Right lung (tissue), 5 donors: ENCODE measurements around the gene E4F1. TPM values are rescaled to one million over a fixed set of nuclear protein-coding genes. Genes with fewer than 3 reads are reported as not detected.

Experiments used
- DNase-seq, 2 donors: peaks; one replicate each; pipeline ENCODE4 v3.0.0-alpha.2; 2013
- polyA plus RNA-seq, 5 donors: library from polyadenylated mRNA; unstranded; fragments of 120-200 nt; gene quantifications; one replicate each; pipeline versions ENCODE4 v1.2.1 to v1.2.3, GENCODE V29; 2013; ENCODE audit warnings: inconsistent platforms in 1 of 5, low replicate concordance in 1 of 5; ENCODE audit not compliant: insufficient read length in 5 of 5, insufficient read depth in 1 of 5

E4F1 gene
- polyA plus RNA-seq, 5 donors = 9.7 to 24.6 (median 15.3) TPM

GRCh38 chr16:2205104-2205966 is 18.1 kb upstream of the E4F1 start, which contains the start of gene MLST8:
Gene MLST8, plus strand, starts transcription at chr16:2205454. Its CDS starts 632 bp downstream, at chr16:2206086.
- peak; percentile 93 to 96 for DNase-seq

DNA sequence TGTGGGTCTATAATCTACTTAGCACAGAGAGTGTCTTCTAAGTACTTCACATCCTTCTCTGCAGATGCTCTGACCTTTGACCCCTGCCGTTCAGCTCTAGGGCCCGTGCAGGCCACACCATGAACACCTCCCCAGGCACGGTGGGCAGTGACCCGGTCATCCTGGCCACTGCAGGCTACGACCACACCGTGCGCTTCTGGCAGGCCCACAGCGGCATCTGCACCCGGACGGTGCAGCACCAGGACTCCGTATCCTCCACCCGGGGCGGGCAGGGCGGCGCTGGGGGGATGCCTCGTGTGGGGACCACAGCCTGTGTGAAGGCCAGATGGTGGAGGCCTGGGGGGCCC is 17.5 kb upstream of the E4F1 start:
- DNase-seq = no peak

GRCh38 chr16:2206420-2206779 is 17.0 kb upstream of the E4F1 start:
- DNase-seq = no peak

DNA sequence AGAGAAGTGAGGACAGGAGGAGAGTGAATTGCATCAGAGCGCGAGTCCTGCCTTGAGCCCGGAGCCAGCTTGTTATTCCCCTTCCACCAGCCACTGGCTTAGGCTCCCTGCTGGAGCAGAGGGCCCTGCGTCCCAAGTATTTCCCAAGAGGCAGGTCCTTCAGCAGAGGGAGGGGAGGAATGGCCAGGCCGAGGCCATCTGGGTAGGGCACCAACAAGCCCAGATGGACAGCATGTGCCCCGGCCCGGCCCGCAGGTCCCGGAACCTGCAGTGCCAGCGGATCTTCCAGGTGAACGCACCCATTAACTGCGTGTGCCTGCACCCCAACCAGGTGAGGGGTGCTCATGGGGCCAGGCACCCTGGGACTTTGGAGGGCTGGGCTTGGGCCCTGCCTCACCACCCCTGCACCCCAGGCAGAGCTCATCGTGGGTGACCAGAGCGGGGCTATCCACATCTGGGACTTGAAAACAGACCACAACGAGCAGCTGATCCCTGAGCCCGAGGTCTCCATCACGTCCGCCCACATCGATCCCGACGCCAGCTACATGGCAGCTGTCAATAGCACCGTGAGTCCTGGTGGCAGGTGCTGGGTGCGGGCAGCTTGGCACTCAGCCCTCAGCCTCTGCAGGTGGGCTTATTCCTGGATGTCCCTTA is 16.5 kb upstream of the E4F1 start:
- no peak for DNase-seq

DNA sequence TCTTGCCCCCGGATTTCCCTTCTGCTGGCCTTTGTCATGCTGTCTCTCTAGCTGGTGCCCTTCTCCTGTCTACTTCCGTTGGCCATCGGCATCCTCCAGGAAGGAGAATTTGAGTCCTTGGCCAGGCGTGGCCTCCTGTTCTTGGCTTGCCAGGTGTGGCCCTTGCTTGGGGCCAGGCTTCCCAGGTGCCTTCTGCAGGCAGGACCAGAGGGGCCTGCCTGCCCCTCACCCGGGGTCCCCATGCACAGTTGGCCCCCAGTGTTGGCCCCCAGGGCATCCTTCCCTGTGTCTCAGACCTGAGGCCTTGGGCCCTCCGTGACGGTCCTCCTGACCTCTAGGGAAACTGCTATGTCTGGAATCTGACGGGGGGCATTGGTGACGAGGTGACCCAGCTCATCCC is 15.5 kb upstream of the E4F1 start:
- no peak for DNase-seq

DNA sequence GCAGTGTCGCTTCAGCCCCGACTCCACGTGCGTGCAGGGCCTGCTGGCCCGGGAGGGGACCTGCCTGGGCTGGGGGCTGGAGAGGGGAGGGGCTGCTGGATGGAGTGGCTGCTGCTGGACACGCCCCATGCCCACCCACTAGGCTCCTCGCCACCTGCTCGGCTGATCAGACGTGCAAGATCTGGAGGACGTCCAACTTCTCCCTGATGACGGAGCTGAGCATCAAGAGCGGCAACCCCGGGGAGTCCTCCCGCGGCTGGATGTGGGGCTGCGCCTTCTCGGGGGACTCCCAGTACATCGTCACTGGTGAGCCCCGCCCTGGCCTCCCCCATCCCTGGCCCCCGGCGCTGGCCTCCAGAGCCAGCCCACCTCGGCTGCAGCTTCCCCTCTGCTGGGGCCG is 15.1 kb upstream of the E4F1 start:
- no peak for DNase-seq

- DNase-seq = no peak
These were observed 14.6 kb upstream of the E4F1 start for GRCh38 chr16:2208772-2209171.

DNA sequence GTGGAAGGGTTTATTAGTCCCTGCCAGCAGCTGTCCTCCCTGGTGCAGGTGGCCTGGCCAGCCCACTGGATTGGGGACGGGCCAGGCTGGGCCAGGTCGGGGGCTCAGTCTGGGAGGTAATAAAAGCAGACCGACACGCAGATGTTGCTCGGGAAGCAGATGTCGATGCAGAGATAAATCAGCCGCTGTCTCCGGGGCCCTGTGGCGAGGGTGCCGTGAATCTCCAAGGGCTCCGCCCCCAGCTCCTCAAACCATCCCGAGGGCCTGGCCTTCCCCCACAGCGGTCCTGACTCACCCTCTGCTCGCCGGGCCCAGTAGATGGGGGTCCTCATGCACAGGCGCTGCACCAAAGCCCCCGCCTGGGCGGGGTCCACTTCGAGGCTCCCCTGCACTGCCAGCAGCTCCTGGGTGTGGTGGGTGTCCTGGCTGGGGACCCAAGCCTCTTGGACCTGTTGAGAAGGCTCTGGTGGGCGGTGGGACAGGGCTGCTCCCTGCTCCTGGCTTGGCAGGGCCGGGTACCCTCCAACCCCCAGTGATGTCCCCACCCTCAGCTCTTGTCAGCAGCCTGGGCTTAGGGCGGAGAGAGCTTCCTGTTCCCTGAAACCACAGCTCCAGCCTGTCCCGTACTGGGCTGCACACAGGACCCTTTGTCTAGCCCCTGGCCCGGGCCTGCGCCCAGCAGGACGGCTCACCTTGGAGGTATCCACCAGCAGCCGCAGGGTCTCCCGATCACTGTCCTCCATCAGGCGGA is 14.0 kb upstream of the E4F1 start:
- no peak for DNase-seq

DNA sequence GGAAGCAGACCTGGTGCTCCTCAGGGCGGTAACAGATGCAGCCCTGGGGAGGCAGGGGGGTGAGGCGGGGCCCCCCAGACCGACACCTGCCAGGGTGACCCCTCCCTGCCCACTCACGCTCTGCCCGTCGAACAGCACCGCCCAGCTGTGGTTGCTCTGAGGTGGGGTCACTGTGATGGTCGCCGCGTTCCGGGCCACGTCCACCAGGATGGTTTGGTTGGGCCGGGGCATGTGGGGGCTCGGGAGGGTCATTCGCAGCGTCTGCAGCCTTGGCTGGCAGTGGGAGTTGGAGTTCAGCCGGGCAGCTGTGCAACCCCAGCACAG is 13.4 kb upstream of the E4F1 start:
- DNase-seq = no peak

DNA sequence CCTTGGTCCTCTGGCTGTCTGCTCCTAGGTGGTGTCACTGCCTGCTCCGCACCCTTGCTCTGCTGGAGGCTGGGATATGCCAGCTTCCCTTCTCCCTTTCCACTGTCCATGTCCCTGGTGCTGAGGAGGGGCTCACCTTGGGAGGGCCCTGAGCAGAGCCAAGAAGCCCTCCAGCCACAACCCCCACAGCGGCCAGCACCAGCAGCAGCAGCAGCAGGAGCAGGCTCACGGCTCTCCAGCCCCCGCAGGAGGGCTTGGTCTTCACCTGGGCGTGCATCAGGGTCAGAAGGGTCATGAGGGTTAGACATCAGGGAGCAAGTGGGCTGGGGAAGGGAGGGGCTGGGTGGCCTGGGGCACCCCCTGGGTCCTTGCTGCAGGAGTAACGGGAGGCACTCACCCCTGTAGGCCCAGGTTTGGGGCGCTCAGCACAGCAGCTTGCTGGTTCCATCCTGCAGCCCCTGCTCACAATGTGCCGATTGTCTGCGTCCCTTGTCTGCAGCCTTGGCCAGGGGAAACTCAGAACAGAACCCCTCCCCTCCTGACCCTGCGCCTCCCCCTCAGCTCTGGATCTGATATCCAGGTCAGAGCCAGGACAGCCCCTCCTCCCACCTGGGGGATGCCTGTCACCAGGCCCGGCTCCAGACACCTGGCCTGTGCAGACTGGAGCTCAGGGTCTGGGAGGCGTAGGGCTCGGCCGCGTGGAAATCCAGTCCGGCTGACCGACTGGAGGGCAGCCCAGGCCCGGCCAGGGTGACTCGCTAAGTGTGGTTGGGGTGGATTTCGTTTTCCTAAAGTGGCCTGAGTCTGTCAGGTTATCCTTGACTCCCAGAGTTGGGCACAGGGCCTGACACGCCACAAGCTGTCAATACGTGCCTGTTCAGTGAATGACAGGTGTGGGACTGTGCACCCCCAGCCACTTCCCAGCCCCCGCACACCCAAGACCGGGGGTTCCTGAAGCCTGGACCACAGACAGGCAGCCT is 12.7 kb upstream of the E4F1 start, which contains the start of gene BRICD5:
Gene BRICD5 (minus strand): TSS at position 478 of the 980 bp plus-strand sequence. CDS start 30 bp downstream, at position 448.
- no peak for DNase-seq

DNA sequence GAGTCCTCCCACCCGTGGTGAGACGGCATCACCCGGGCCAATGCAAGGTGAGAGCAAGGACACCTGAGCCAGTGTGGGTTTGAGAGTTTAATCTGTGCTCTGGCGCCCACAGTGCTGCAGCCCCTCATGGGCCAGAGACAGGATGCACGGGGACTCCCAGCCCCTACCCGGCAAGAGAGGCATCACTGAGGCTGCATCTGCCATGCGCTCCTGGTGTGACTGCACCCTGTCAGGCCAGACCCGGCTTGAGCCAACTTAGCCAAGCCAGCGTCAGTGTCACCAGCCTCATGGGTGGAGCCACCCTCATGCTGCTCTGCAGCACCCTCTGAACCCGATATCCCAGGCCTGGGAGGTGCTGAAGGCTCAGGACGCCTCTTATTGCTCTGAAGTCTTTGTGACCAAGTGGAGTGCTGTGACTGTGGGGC is 11.5 kb upstream of the E4F1 start:
- DNase-seq = no peak

- DNase-seq = no peak
These were observed 10.7 kb upstream of the E4F1 start for GRCh38 chr16:2212362-2213324.

GRCh38 chr16:2213817-2214718 is 9.3 kb upstream of the E4F1 start:
- no peak for DNase-seq

GRCh38 chr16:2214719-2214968 is 8.7 kb upstream of the E4F1 start, which contains the start of gene PGP:
Gene PGP, minus strand, starts transcription at chr16:2214840. Its CDS starts 63 bp downstream, at chr16:2214777.
- DNase-seq = no peak

DNA sequence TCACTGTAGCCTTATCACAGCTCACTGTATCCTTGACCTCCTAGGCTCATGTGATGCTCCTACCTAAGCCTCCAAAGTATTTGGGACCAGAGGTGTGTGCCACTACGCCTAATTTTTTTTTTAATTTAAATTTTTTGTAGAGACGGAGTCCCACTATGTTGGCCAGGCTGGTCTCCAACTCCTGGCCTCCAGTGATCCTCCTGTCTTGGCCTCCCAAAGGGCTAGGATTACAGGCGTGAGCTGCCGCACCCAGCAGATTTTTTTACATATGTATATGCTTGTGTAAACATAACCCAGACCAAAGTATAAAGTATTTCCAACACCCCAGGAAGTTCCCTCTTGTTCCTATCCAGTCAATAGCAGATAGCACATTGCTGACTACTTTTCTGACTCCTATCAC is 7.1 kb upstream of the E4F1 start:
- DNase-seq = no peak

GRCh38 chr16:2223942-2224486 is 623 bp downstream of the E4F1 start:
- no peak for DNase-seq

DNA sequence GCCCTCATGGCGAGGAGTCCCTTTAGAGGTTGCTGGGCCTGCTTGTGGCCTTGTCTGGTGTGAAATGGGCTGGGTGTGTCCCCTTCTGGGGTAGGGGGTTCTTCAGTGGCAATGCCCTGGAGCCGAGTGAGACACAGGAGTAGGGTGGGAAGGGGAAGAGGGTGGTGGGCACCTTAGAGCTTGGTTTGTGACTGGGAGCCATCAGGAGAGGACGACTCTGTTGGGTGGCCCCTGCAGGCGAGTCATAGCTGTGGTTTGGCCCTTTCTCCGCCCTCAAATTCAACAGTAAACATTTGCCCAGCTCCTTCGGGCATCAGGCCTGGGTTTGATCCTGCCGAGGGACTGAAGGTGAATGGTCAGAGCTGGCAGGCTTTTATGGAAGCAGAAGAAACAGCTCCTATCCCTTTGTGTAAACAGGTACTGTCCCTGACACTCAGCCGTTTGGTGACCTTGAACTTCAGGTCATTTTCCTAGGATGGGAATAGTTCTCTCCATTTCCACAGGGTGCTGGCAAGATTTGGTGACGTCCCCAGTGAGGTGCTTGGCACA is 2.9 kb downstream of the E4F1 start:
- DNase-seq = no peak

GRCh38 chr16:2226918-2227317 is 3.5 kb downstream of the E4F1 start:
- DNase-seq = no peak
